Measurements from ENCODE around the gene MTFP1.
A peak's percentile ranks its signal among the peaks of the same experiment; 100 is the strongest.
"Not testable (repeated sequence)": the region's sequence is repeated elsewhere in the genome, so short reads cannot be mapped to it uniquely, and the experiment has no call there.

Gene MTFP1, protein sequence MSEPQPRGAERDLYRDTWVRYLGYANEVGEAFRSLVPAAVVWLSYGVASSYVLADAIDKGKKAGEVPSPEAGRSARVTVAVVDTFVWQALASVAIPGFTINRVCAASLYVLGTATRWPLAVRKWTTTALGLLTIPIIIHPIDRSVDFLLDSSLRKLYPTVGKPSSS

DNA sequence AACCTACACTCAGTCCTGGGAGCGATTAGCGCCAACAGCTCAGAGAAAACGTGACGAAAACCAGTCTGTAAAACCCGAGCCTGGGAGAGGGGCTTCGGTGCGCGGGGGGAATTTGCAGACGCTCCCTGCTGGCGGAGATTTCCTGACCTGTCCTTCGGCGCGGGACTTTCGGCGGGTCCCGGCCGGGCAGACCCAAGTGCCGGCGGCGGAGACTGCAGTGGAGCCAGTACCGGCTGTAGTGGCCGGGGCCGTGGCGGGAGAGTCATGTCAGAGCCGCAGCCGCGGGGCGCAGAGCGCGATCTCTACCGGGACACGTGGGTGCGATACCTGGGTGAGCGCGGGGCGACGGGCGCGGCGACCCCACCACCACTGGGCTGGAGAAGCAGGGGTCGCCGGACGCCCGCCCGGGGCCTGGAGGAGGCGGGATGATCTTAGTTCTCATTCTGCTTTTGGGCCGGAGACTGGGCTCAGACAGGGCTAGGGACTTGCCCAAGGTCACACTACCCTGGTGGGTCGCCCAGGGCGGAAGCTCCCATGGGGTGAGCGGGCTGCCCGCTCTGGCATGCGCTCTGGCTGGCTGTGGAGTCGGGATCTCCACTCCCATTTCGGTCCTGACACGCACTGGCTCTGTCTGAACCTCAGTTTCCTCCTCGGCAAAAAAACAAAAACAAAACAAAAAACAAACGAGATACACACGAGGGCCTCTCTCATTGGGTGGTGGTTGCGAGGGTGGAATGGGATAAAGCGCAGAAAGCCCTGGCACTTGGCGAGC is at the start of gene MTFP1:
MTFP1 (plus strand) TSS at position 153 of the 772 bp plus-strand sequence; CDS start at position 265, 112 bp downstream.
- peak; percentile 70 for DNase-seq

GRCh38 chr22:30380011-30380410 is 45.6 kb upstream of the MTFP1 start:
- no peak for DNase-seq

DNA sequence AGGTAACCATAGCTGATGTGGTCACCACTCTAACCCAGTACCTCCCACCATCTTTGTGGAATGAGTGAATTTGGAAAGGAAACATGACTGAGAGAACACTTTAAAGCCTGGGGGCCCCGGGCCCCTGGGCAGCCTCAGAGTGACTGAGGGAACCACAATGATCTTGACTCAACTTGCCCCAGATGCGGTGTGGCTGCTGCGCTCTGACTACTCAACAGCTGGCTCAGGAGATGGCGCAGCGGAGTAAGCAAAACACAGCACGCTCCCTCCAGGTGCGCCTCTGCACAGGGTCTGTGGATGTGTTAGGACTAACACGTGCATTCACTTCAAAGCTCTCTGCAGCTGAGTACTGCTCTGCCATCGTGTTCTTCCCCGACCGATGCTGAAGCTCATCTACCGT is 44.3 kb upstream of the MTFP1 start:
- DNase-seq = no peak

DNA sequence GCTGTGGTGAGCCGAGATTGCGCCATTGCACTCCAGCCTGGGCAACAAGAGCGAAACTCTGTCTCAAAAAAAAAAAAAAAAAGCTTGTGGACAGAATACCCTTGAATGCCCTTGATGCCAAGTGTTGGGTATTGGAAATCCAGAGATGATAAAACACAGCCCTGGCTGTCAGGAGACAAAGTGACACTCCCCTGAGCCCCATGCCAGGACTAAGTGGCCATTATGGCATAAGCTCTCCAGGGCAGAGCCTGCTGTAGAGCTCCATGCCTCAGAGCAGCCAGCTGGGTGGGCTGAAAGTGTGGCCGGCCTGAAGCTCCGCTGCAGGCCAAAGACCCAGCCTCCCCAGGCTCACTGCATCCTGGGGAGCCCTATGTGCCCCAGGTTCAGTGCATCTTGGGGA is 43.2 kb upstream of the MTFP1 start:
- no peak for DNase-seq

GRCh38 chr22:30383061-30383460 is 42.5 kb upstream of the MTFP1 start:
- DNase-seq = no peak

DNA sequence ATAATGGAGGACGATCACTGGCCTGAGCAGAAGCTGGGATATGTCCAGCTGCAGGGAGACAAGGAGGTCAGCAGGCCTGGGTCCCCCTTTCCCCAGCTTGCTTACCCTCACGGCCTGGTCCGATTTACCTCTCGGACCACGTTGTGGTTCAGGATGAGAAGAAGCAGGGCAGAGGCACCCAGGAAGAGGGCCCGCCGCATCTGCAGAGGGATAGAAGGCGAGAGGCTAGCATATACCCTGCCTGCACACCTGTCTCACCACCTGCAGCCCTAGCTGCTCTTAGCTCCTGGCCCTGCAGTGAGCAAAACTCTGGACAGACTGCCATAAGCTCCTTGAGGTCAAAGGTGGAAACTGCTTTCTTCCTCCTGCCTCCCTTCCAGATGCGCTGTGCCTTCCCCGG is 39.6 kb upstream of the MTFP1 start:
- DNase-seq = no peak

DNA sequence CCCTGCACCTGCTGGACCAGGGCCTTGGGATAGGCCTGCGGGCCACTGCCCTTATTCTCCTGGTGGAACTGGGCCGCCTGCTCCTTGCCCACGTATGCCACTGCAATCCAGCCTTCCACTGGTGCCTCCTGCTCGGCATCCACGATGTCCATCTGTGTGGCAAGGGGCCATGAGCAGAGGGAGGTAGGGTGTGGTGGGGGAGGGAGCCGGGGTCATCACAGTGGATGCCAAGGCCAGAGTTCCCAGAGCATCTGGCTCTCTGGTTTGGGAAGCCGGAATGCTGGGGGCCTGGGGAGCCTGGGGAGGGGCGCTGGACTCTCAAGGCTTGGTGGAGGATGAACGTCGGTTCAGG is 39.0 kb upstream of the MTFP1 start:
- DNase-seq = no peak

DNA sequence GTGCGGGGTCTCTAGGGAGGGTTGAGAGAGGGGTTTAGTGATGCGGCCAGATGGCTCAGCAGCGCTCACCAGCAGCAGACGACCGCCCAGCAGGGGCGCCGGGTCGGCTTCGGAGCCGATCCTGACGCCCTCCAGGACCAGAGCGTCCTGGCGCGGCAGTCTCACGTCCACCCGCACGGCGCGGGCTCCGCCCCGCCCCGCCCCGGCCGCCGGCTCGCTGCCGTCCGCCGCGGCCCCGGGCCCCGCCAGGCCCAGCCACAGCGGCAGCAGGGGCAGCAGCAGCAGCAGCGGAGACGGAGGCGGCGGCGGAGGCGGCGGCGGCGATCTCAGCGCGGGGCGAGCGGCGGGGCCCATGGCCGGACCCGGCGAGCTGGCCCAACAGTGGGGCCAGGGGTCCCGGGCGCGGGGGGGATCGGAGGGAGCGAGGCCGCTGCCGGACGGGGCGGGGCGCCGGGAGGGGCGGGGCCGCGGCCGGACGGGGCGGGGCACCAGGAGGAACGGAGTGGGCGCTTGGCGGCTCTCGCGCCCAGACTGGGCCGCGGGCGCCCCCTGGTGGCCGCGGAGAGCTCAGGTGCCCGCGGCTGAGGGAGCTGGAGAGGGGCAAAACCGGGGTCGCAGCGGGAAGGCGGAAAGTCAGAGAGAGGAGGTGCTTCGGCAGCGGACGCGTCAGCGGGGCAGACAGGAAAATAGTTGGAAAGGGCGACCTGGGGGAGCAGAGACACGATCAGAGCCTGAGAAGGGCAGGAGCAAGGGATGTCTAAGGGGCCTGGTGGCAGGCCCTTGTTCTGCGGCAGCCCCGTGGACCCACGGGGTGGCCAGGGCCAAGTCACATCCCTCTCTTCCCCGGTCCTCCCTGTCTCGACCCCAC is 38.4 kb upstream of the MTFP1 start, which contains the start of gene RNF215:
RNF215 (minus strand) TSS at position 452 of the 868 bp plus-strand sequence; CDS start at position 354, 98 bp downstream.
- DNase-seq = peak; percentile 76

GRCh38 chr22:30390974-30391691 is 34.4 kb upstream of the MTFP1 start:
- peak; percentile 59 for DNase-seq

DNA sequence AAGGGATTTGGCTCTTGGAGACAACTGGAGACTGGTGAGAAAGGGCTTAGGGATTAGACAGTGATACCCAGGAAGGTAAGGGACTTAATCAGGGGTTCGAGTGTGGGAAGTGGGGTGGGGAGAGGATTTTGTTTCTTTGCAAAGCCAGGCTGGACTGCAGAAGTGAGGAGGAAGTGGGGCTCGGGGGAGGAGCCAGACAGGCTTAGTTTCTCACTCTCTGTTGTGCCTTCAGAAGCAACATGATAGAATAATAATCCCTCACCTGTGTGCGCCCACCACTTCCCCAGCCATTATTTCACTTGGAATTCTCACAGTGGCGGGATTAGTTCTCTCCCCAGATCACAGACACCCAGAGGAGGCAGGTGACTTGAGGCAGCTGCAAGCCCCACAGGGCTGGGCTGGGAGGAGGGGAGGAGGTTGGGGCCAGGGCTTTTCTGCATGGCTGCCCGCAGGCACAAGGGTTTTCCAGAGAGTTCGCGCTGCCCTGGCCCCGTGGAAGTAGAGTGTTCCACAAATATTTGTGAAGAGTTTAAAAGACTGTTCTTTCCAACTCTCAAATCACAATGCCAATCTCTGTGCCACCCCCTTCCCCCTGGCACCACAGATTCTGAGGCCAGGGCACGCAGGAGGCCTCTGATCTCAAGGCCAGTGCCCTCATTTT is 32.8 kb upstream of the MTFP1 start:
- no peak for DNase-seq

- DNase-seq = no peak
Observed at GRCh38 chr22:30393322-30393680, 32.3 kb upstream of the MTFP1 start.

GRCh38 chr22:30393885-30394284 is 31.7 kb upstream of the MTFP1 start:
- DNase-seq = no peak

GRCh38 chr22:30396871-30397655 is 28.5 kb upstream of the MTFP1 start, which contains the start of gene SEC14L2:
Gene SEC14L2, plus strand, starts transcription at chr22:30397018. Its CDS starts 99 bp downstream, at chr22:30397117.
- DNase-seq = peak; percentile 53

GRCh38 chr22:30397656-30398635 is 27.6 kb upstream of the MTFP1 start:
- no peak for DNase-seq

GRCh38 chr22:30398685-30399680 is 26.6 kb upstream of the MTFP1 start:
- no peak for DNase-seq

DNA sequence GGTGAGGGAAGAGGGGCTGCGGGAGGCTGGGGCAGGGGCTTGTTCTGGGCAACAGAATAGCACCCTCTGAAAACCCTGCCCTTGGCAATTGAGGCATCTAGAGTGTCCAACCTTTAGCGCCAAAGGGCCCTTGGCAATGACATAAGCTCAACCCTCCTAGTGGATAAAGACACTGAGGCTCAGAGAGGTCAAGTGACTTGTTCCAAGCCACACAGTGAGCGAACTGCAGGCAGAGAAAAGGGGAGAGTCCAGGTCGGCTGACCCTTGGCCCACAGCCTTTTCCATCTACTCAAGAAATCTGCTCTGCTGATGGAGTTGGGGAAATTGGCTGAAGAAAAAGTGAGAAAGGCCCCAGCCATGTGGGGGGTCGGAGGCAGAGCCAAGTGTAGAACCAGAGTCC is 25.9 kb upstream of the MTFP1 start:
- DNase-seq = no peak

GRCh38 chr22:30400159-30400558 is 25.4 kb upstream of the MTFP1 start:
- no peak for DNase-seq

- DNase-seq = not testable (repeated sequence)
Observed at GRCh38 chr22:30401024-30401423, 24.5 kb upstream of the MTFP1 start.
